GM12878 (cell line): ENCODE data around the gene EPN1. TPM values are rescaled to one million over a fixed set of nuclear protein-coding genes. Genes with fewer than 3 reads are reported as not detected.

ENCODE experiments used
- BCL11A ChIP-seq: IDR thresholded peaks from 2 replicates; pipeline ENCODE4 v1.6.1; 2011; ENCODE audit warnings: low read depth, low read length
- ESRRA ChIP-seq: IDR thresholded peaks from 2 replicates; pipeline ENCODE4 v1.6.1; 2012; ENCODE audit warnings: mild to moderate bottlenecking, low read length, improper control_type of control experiment
- FOXK2 ChIP-seq: fragments of 450-650 bp; IDR thresholded peaks from 2 replicates; pipeline ENCODE4 v1.6.1; 2017; ENCODE audit warnings: mild to moderate bottlenecking, moderate library complexity
- GABPA ChIP-seq: IDR thresholded peaks from 2 replicates; pipeline ENCODE4 v1.6.1; 2014; ENCODE audit warnings: antibody characterized with exemption, low read depth, mild to moderate bottlenecking, inconsistent platforms
- GATAD2B ChIP-seq: fragments of 450-650 bp; conservative IDR thresholded peaks from 2 replicates; pipeline ENCODE4 v1.6.1; 2017; ENCODE audit warnings: low read depth, mild to moderate bottlenecking, moderate library complexity
- HDGF ChIP-seq: fragments of 450-650 bp; IDR thresholded peaks from 2 replicates; pipeline ENCODE4 v1.6.1; 2016; ENCODE audit warnings: antibody characterized with exemption
- POLR2AphosphoS5 ChIP-seq: IDR thresholded peaks from 2 replicates; pipeline ENCODE4 v1.6.1; 2011; ENCODE audit warnings: mild to moderate bottlenecking, low read length, inconsistent platforms
- POU2F2 ChIP-seq: IDR thresholded peaks from 3 replicates; pipeline ENCODE4 v1.6.1; 2011; ENCODE audit warnings: low read depth, mild to moderate bottlenecking, low read length, borderline replicate concordance
- STAT3 ChIP-seq: IDR thresholded peaks from 2 replicates; pipeline ENCODE4 v1.6.1; 2011; ENCODE audit warnings: low read depth, low read length, improper control_type of control experiment
- TCF12 ChIP-seq: IDR thresholded peaks from 2 replicates; pipeline ENCODE4 v1.6.1; 2011; ENCODE audit warnings: low read depth, mild to moderate bottlenecking, low read length
- ZNF274 ChIP-seq: IDR thresholded peaks from one replicate; pipeline ENCODE4 v1.8.0; 2011; ENCODE audit not compliant: insufficient read length, insufficient read depth
- ZSCAN29 ChIP-seq: fragments of 450-650 bp; IDR thresholded peaks from 2 replicates; pipeline ENCODE4 v1.6.1; 2017; ENCODE audit warnings: mild to moderate bottlenecking, moderate library complexity
- polyA plus RNA-seq, 11 experiments: library from polyadenylated mRNA; depleted of rRNA in 4 of 11; unstranded in 6 of 11; stranded (reverse) in 5 of 11; fragments of >200 nt; fragmentation: Nextera tagmentation in 4 of 11; fragmentation: Illumina TruSeq in 1 of 11; extraction: Ambion mirVana in 4 of 11; extraction: Trizol in 1 of 11; gene quantifications; 1 replicate in 1 of 11; 2 replicates in 10 of 11; pipeline versions ENCODE4 v1.2.1 to v1.2.3, GENCODE V29; 2011 to 2016; ENCODE audit warnings: inconsistent platforms in 2 of 11, missing spikeins in 2 of 11, low read depth in 1 of 11
- total RNA-seq, 4 experiments: library from RNA; depleted of rRNA in 3 of 4; stranded (reverse); fragments of >200 nt in 3 of 4; fragmentation: Illumina TruSeq in 1 of 4; extraction: Trizol in 1 of 4; gene quantifications; 2 replicates each; pipeline versions ENCODE4 v1.2.1 to v1.2.3, GENCODE V29; 2013 to 2021
- TF ChIP-seq, protein P1 (sequence below): IDR thresholded peaks from 2 replicates; pipeline ENCODE4 v1.6.1; 2011; ENCODE audit warnings: low read depth, low read length, improper control_type of control experiment, borderline replicate concordance
- TF ChIP-seq, protein P2 (sequence below): IDR thresholded peaks from 2 replicates; pipeline ENCODE4 v1.6.1; 2012; ENCODE audit warnings: low read depth, low read length, improper control_type of control experiment
- TF ChIP-seq, protein P3 (sequence below): fragments of 450-650 bp; IDR thresholded peaks from 2 replicates; pipeline ENCODE4 v1.6.1; 2017; ENCODE audit warnings: antibody characterized with exemption, mild to moderate bottlenecking, moderate library complexity
- TF ChIP-seq, protein P4 (sequence below): fragments of 450-650 bp; IDR thresholded peaks from 2 replicates; pipeline ENCODE4 v1.6.1; 2016; ENCODE audit warnings: mild to moderate bottlenecking, moderate library complexity, borderline replicate concordance
- TF ChIP-seq, protein P5 (sequence below): IDR thresholded peaks from 2 replicates; pipeline ENCODE4 v1.6.1; 2012; ENCODE audit warnings: mild to moderate bottlenecking, low read depth, low read length

The EPN1 gene
- total and polyA plus RNA-seq, 10 of the 15 experiments (the other 5 are each of a cell fraction or from before 2014, with no cell fraction given), result 0.11 to 88.5 (median 10.6) TPM

DNA sequence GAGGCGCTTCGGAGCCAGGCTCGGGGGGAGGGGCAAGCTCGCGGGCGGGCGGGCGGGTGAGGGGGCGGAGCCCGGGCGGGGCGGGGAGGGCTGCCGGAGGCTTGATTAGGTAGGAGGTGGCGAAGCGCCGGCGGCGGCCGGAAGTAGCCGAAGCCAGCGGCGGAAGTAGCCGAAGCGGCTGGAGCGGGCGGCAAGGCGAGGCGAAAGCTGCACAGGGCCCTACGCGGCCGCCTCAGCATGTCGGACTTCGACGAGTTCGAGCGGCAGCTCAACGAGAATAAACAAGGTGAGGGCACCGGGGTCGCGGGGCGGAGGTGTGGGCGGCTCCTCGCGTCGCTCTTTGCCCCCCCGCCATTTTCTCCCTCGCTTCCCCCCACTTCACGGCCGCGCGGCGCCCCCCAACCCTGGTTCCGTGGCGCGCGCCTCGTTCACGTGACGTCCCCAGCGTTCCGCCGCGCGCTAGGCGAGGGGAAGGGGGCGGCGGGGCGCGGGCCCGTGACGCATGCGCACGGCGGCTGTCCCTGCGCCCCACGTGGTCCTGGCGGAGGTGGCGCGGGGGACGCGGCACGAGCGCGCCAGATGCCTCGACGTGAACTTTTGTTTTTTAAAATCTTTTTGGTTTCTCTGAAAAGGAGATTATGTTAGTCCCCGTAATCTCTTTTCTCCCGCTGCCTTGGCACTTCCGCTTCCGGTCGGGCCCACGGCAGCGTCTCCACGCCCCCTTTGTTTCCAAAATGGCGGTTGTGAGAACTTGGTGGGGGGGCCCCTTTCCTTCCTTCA lies 20.0 kb upstream of the EPN1 start, which contains the start of gene U2AF2 (continued):
- TF ChIP-seq ESRRA, result no peak
- 0 out of 3 replicates have a peak, but pooled peaks have one; percentile 7 for TF ChIP-seq POU2F2
- TF ChIP-seq ZNF274, result no peak
- TF ChIP-seq GATAD2B, result peak; percentile 87
- 0 out of 2 replicates have a peak, but pooled peaks have one; percentile 45 for TF ChIP-seq ZSCAN29
- TF ChIP-seq, protein P1, sequence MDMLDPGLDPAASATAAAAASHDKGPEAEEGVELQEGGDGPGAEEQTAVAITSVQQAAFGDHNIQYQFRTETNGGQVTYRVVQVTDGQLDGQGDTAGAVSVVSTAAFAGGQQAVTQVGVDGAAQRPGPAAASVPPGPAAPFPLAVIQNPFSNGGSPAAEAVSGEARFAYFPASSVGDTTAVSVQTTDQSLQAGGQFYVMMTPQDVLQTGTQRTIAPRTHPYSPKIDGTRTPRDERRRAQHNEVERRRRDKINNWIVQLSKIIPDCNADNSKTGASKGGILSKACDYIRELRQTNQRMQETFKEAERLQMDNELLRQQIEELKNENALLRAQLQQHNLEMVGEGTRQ, result peak; percentile 65
- peak; percentile 83 for TF ChIP-seq POLR2AphosphoS5
- TF ChIP-seq, protein P2, sequence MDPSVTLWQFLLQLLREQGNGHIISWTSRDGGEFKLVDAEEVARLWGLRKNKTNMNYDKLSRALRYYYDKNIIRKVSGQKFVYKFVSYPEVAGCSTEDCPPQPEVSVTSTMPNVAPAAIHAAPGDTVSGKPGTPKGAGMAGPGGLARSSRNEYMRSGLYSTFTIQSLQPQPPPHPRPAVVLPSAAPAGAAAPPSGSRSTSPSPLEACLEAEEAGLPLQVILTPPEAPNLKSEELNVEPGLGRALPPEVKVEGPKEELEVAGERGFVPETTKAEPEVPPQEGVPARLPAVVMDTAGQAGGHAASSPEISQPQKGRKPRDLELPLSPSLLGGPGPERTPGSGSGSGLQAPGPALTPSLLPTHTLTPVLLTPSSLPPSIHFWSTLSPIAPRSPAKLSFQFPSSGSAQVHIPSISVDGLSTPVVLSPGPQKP, result peak; percentile 91
- TF ChIP-seq BCL11A, result no peak
- TF ChIP-seq, protein P3, sequence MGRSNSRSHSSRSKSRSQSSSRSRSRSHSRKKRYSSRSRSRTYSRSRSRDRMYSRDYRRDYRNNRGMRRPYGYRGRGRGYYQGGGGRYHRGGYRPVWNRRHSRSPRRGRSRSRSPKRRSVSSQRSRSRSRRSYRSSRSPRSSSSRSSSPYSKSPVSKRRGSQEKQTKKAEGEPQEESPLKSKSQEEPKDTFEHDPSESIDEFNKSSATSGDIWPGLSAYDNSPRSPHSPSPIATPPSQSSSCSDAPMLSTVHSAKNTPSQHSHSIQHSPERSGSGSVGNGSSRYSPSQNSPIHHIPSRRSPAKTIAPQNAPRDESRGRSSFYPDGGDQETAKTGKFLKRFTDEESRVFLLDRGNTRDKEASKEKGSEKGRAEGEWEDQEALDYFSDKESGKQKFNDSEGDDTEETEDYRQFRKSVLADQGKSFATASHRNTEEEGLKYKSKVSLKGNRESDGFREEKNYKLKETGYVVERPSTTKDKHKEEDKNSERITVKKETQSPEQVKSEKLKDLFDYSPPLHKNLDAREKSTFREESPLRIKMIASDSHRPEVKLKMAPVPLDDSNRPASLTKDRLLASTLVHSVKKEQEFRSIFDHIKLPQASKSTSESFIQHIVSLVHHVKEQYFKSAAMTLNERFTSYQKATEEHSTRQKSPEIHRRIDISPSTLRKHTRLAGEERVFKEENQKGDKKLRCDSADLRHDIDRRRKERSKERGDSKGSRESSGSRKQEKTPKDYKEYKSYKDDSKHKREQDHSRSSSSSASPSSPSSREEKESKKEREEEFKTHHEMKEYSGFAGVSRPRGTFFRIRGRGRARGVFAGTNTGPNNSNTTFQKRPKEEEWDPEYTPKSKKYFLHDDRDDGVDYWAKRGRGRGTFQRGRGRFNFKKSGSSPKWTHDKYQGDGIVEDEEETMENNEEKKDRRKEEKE, result no peak
- TF ChIP-seq HDGF, result no peak
- no peak for TF ChIP-seq STAT3
- TF ChIP-seq, protein P4, sequence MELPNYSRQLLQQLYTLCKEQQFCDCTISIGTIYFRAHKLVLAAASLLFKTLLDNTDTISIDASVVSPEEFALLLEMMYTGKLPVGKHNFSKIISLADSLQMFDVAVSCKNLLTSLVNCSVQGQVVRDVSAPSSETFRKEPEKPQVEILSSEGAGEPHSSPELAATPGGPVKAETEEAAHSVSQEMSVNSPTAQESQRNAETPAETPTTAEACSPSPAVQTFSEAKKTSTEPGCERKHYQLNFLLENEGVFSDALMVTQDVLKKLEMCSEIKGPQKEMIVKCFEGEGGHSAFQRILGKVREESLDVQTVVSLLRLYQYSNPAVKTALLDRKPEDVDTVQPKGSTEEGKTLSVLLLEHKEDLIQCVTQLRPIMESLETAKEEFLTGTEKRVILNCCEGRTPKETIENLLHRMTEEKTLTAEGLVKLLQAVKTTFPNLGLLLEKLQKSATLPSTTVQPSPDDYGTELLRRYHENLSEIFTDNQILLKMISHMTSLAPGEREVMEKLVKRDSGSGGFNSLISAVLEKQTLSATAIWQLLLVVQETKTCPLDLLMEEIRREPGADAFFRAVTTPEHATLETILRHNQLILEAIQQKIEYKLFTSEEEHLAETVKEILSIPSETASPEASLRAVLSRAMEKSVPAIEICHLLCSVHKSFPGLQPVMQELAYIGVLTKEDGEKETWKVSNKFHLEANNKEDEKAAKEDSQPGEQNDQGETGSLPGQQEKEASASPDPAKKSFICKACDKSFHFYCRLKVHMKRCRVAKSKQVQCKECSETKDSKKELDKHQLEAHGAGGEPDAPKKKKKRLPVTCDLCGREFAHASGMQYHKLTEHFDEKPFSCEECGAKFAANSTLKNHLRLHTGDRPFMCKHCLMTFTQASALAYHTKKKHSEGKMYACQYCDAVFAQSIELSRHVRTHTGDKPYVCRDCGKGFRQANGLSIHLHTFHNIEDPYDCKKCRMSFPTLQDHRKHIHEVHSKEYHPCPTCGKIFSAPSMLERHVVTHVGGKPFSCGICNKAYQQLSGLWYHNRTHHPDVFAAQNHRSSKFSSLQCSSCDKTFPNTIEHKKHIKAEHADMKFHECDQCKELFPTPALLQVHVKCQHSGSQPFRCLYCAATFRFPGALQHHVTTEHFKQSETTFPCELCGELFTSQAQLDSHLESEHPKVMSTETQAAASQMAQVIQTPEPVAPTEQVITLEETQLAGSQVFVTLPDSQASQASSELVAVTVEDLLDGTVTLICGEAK, result peak; percentile 88
- TF ChIP-seq TCF12, result 0 out of 2 replicates have a peak, but pooled peaks have one; percentile 10
- peak; percentile 88 for TF ChIP-seq GABPA
- TF ChIP-seq, protein P5, sequence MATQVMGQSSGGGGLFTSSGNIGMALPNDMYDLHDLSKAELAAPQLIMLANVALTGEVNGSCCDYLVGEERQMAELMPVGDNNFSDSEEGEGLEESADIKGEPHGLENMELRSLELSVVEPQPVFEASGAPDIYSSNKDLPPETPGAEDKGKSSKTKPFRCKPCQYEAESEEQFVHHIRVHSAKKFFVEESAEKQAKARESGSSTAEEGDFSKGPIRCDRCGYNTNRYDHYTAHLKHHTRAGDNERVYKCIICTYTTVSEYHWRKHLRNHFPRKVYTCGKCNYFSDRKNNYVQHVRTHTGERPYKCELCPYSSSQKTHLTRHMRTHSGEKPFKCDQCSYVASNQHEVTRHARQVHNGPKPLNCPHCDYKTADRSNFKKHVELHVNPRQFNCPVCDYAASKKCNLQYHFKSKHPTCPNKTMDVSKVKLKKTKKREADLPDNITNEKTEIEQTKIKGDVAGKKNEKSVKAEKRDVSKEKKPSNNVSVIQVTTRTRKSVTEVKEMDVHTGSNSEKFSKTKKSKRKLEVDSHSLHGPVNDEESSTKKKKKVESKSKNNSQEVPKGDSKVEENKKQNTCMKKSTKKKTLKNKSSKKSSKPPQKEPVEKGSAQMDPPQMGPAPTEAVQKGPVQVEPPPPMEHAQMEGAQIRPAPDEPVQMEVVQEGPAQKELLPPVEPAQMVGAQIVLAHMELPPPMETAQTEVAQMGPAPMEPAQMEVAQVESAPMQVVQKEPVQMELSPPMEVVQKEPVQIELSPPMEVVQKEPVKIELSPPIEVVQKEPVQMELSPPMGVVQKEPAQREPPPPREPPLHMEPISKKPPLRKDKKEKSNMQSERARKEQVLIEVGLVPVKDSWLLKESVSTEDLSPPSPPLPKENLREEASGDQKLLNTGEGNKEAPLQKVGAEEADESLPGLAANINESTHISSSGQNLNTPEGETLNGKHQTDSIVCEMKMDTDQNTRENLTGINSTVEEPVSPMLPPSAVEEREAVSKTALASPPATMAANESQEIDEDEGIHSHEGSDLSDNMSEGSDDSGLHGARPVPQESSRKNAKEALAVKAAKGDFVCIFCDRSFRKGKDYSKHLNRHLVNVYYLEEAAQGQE, result no peak
- peak; percentile 73 for TF ChIP-seq FOXK2
